ENCODE results near the gene ATF2.

The ATF2 gene

DNA sequence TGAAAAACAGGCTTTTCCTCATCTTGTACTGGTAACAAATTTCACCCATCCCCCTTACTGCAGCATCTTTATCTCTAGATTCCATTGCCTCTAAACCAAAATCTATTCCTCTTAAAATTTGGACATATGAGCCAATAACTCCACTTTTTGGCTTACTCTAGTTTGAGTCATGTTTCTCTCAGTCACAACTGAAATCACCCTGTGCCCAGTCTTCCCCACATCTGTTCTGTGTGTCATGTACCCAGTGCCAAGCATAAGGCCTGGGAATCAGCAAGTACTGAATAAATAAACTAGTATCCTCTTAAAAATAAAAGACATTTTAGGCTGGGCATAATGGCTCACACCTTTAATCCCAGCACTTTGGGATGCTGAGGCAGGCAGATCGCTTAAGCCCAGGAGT, 142.1 kb downstream of the ATF2 start:
- no peak overlapping the region for H3K27ac ChIP-seq
- TF ChIP-seq, protein P1, sequence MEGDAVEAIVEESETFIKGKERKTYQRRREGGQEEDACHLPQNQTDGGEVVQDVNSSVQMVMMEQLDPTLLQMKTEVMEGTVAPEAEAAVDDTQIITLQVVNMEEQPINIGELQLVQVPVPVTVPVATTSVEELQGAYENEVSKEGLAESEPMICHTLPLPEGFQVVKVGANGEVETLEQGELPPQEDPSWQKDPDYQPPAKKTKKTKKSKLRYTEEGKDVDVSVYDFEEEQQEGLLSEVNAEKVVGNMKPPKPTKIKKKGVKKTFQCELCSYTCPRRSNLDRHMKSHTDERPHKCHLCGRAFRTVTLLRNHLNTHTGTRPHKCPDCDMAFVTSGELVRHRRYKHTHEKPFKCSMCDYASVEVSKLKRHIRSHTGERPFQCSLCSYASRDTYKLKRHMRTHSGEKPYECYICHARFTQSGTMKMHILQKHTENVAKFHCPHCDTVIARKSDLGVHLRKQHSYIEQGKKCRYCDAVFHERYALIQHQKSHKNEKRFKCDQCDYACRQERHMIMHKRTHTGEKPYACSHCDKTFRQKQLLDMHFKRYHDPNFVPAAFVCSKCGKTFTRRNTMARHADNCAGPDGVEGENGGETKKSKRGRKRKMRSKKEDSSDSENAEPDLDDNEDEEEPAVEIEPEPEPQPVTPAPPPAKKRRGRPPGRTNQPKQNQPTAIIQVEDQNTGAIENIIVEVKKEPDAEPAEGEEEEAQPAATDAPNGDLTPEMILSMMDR (conservative IDR thresholded peaks at IDR 0.05), result no peak

DNA sequence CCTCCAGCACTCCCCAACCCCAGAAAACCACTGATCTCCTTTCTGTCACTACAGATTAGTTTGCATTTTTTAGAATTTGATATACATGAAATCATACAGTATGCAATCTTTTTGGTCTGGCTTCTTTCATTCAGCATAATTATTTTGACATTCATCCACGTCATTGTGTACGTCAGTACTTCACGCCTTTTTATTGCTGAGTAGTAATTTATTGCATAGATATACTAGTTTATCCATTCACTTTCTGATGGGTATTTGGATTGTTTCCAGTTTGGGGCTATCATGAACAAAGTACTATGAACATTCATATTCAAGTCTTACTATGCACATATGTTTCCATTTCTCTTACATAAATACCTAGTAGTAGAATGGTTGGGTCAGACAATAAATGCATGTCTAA, 142.8 kb downstream of the ATF2 start:
- no peak overlapping the region for H3K27ac ChIP-seq
- TF ChIP-seq, protein P1 (conservative IDR thresholded peaks at IDR 0.05), result no peak

DNA sequence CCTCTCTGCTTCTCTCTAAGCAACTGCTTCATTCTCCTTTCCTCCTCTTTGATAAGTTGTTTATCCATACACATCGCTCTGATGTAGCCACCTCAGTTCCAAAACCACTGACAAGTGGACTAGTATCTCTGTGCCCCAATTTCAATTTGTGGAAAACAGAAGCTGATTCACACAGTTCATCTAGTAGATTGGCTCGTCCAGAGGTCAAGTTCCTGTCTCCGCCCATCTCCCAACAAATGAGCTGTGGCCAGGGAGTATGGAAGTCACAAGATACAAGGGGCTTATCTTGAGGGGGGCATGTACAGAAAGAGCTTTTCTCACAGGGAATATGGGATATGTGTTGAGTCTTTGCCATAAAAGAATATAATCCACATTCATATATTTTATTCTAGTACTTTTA, 145.1 kb downstream of the ATF2 start:
- TF ChIP-seq, protein P1 (conservative IDR thresholded peaks at IDR 0.05), result no peak
- no peak overlapping the region for H3K27ac ChIP-seq
